RKO (cell line): ENCODE results near the gene SMIM13.

ENCODE experiments used
- DNase-seq: peaks from one replicate; pipeline ENCODE4 v3.0.0-alpha.2; 2016; ENCODE audit warnings: low spot score

The SMIM13 gene

GRCh38 chr6:11121851-11122250, 28.2 kb downstream of the SMIM13 start:
- no peak for DNase-seq

GRCh38 chr6:11122380-11122779, 28.7 kb downstream of the SMIM13 start:
- no peak for DNase-seq

- no peak for DNase-seq
These were observed 30.3 kb downstream of the SMIM13 start for GRCh38 chr6:11123978-11124377.

GRCh38 chr6:11126876-11127275, 33.2 kb downstream of the SMIM13 start:
- no peak for DNase-seq

- DNase-seq: no peak
These were observed 35.0 kb downstream of the SMIM13 start for GRCh38 chr6:11128608-11129007.

- no peak for DNase-seq
These were observed 36.4 kb downstream of the SMIM13 start for GRCh38 chr6:11129908-11130565.

- DNase-seq: no peak
These were observed 37.0 kb downstream of the SMIM13 start for GRCh38 chr6:11130605-11131004.

GRCh38 chr6:11132194-11132888, 38.7 kb downstream of the SMIM13 start:
- no peak for DNase-seq

GRCh38 chr6:11133281-11133680, 39.6 kb downstream of the SMIM13 start:
- DNase-seq: no peak

GRCh38 chr6:11136809-11137208, 43.2 kb downstream of the SMIM13 start:
- DNase-seq: no peak

GRCh38 chr6:11139051-11139960, 45.7 kb downstream of the SMIM13 start:
- peak; percentile 38 for DNase-seq

GRCh38 chr6:11140056-11140455, 46.4 kb downstream of the SMIM13 start:
- no peak for DNase-seq

GRCh38 chr6:11141295-11141694, 47.7 kb downstream of the SMIM13 start:
- no peak for DNase-seq

GRCh38 chr6:11142296-11143027, 48.8 kb downstream of the SMIM13 start:
- peak; percentile 6 for DNase-seq

- DNase-seq: peak; percentile 89
These were observed 50.0 kb downstream of the SMIM13 start for GRCh38 chr6:11143394-11144371.

GRCh38 chr6:11144393-11144851, 50.8 kb downstream of the SMIM13 start:
- DNase-seq: peak; percentile 68

- no peak for DNase-seq
These were observed 52.6 kb downstream of the SMIM13 start for GRCh38 chr6:11146117-11146826.

- no peak for DNase-seq
These were observed 55.9 kb downstream of the SMIM13 start for GRCh38 chr6:11149551-11149950.

- DNase-seq: no peak
These were observed 57.9 kb downstream of the SMIM13 start for GRCh38 chr6:11151488-11151887.

GRCh38 chr6:11152581-11152980, 58.9 kb downstream of the SMIM13 start:
- DNase-seq: no peak
